OCI-LY1 (cell line): Measurements from ENCODE around the gene SMYD3.

Experiments used
- EZH2 ChIP-seq: fragments of 200-600 bp; sonication (generic), shearing (Covaris generic); IDR thresholded peaks from 2 replicates; pipeline ENCODE4 v1.8.0; 2017; ENCODE audit warnings: borderline replicate concordance, mixed run types, mild to moderate bottlenecking, antibody characterized with exemption, low read length, moderate library complexity, mixed read lengths
- TF ChIP-seq, protein P1 (sequence below): fragments of 200-600 bp; sonication (generic), shearing (Covaris generic); IDR thresholded peaks from 2 replicates; pipeline ENCODE4 v1.5.1; 2017; ENCODE audit warnings: mild to moderate bottlenecking, antibody characterized with exemption, low read length, moderate library complexity, mixed read lengths

DNA sequence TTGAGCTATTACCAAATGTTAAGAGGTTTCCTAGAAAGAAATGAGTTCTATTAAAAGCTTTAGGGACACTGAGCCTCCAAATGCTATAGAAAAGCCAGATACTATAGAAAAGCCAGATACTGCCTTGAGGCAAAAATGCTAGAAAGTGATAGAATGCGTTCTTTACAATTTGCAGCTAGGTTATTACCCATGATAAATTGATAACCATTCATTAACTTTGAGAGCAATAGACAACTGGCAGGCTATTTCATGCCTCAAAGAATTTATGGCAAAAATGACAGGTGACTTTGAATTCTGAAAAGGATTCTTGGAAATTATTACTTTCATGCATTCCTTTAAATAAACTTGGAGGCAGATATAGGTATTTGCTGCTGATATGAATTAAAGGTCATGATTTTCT, 51.6 kb downstream of the SMYD3 start:
- TF ChIP-seq EZH2: no peak
- TF ChIP-seq, protein P1, sequence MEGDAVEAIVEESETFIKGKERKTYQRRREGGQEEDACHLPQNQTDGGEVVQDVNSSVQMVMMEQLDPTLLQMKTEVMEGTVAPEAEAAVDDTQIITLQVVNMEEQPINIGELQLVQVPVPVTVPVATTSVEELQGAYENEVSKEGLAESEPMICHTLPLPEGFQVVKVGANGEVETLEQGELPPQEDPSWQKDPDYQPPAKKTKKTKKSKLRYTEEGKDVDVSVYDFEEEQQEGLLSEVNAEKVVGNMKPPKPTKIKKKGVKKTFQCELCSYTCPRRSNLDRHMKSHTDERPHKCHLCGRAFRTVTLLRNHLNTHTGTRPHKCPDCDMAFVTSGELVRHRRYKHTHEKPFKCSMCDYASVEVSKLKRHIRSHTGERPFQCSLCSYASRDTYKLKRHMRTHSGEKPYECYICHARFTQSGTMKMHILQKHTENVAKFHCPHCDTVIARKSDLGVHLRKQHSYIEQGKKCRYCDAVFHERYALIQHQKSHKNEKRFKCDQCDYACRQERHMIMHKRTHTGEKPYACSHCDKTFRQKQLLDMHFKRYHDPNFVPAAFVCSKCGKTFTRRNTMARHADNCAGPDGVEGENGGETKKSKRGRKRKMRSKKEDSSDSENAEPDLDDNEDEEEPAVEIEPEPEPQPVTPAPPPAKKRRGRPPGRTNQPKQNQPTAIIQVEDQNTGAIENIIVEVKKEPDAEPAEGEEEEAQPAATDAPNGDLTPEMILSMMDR: no peak
